ENCODE data around the gene STYXL2.

The STYXL2 gene

DNA sequence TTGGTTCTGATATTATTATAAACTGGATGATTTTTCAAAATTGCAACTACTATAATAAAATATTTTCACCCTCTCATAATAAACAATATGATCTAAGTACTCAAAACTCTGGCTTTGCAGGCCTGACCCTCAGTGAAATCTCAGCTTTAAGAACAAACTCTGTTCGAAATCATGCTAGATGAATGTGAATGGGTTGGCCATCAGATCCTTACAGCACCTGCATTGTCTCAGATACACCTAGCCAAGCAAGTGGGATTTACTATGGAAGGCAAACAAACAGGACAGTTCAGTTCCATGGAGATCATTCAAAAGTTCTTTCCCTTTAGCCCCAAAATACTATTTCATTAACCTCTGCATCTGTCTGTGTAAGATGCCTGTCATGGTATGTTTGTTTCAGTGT is 44.8 kb downstream of the STYXL2 start:
- CTCF ChIA-PET = interaction anchor here (2.7 kb wide), 1 partner anchor 80 kb away, joined by 11 read pairs; no protein-coding TSS in a partner anchor

DNA sequence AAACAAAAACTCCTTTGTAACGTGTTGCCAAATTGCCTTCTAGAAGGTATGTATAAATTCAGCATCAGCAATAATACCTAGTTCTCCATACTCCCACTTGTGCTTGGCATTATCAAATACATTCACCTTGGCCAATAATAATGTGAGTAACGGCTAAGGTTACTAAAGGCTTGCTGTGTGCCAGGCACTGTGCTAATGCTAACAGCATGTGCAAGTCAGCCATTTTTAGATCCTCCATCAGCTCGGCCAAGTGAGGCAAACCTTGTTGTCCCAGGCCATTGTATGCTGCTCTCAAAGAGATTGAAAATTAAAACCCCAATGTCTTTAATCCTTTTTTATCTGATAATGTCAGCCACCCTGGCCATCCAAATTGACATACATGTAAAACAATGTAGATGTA is 48.1 kb downstream of the STYXL2 start:
- no peak for DNase-seq (ENCODE audit: extremely low spot score)
- TF ChIP-seq, protein P1, sequence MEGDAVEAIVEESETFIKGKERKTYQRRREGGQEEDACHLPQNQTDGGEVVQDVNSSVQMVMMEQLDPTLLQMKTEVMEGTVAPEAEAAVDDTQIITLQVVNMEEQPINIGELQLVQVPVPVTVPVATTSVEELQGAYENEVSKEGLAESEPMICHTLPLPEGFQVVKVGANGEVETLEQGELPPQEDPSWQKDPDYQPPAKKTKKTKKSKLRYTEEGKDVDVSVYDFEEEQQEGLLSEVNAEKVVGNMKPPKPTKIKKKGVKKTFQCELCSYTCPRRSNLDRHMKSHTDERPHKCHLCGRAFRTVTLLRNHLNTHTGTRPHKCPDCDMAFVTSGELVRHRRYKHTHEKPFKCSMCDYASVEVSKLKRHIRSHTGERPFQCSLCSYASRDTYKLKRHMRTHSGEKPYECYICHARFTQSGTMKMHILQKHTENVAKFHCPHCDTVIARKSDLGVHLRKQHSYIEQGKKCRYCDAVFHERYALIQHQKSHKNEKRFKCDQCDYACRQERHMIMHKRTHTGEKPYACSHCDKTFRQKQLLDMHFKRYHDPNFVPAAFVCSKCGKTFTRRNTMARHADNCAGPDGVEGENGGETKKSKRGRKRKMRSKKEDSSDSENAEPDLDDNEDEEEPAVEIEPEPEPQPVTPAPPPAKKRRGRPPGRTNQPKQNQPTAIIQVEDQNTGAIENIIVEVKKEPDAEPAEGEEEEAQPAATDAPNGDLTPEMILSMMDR (IDR thresholded peaks at IDR 0.05; ENCODE audit: control extremely low read depth, extremely low read depth, low read depth, missing control alignments) = no peak
- ChIA-PET POLR2A (no interaction called here), CTCF (no interaction called here)

More for the DNA sequence above, 44.8 kb downstream of the STYXL2 start:
- TF ChIP-seq, protein P1 (IDR thresholded peaks at IDR 0.05; ENCODE audit: control extremely low read depth, extremely low read depth, low read depth, missing control alignments) = no peak
- POLR2A ChIA-PET = no interaction called here
- no peak for DNase-seq (ENCODE audit: extremely low spot score)
